Skeletal muscle cell (primary cell): ENCODE data around the gene ASPHD2.
A peak's percentile ranks its signal among the peaks of the same experiment; 100 is the strongest.
"Not testable (repeated sequence)": the region's sequence is repeated elsewhere in the genome, so short reads cannot be mapped to it uniquely, and the experiment has no call there.

ENCODE experiments used
- DNase-seq: peaks from one replicate; pipeline ENCODE4 v3.0.0-alpha.2; 2010; ENCODE audit warnings: low read depth
- H3K4me3 ChIP-seq: 2 replicates; pipeline ENCODE4 v1.5.1; 2011; ENCODE audit warnings: low read depth, mild to moderate bottlenecking, control low read depth, low read length, moderate library complexity

ASPHD2 gene, protein sequence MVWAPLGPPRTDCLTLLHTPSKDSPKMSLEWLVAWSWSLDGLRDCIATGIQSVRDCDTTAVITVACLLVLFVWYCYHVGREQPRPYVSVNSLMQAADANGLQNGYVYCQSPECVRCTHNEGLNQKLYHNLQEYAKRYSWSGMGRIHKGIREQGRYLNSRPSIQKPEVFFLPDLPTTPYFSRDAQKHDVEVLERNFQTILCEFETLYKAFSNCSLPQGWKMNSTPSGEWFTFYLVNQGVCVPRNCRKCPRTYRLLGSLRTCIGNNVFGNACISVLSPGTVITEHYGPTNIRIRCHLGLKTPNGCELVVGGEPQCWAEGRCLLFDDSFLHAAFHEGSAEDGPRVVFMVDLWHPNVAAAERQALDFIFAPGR

DNA sequence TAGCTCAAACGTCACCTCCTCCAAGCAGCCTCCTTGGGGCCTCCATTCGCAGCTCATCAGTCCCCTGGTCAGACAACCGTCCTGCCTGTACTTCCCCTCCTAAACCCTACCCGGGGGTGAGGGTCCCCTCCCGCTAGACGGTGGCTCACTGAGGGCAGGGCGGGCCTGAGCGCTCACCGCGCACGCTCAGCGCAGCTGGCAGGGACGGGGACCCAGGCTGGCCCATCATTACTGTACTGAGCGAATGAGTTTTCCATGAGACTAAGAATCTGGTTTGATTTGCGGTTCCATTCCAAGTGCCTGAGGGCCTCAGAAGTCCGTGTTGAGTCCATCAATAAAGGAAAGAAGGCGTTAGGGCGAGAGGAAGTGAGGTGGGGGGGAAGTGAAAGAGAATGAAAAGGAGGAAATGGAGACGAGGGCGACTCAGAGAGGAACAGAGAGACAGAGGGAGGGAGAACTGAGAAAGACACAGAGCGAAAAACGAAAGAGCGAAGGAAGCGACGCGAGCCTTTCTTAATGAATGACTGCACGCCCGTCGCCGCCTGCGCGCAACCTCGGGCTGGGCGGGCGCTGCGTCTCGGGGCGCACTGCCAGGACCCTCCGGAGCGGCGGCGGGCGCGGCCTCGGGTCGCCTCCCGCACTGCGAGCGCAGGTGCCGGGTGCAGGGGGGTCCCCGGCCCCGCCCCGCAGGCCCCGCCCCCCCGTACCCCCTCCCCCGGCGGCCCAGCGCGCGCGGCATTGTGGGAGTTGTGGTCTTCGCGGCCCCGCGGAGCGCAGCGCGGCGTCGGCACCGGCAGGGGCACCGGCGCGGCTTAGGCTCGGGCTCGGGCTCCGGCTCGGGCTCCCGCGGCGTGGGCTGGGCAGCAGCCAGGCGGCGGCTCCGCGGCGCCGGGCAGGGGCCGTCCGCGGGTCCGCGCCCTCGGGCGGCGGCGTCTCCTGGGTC lies at the start of gene ASPHD2:
TSS of gene ASPHD2 (plus strand) at position 746 of the 943 bp plus-strand sequence. CDS start 4,356 bp downstream, outside the sequence.
- peak within 1 kb of the TSS; percentile 52 for H3K4me3 ChIP-seq

DNA sequence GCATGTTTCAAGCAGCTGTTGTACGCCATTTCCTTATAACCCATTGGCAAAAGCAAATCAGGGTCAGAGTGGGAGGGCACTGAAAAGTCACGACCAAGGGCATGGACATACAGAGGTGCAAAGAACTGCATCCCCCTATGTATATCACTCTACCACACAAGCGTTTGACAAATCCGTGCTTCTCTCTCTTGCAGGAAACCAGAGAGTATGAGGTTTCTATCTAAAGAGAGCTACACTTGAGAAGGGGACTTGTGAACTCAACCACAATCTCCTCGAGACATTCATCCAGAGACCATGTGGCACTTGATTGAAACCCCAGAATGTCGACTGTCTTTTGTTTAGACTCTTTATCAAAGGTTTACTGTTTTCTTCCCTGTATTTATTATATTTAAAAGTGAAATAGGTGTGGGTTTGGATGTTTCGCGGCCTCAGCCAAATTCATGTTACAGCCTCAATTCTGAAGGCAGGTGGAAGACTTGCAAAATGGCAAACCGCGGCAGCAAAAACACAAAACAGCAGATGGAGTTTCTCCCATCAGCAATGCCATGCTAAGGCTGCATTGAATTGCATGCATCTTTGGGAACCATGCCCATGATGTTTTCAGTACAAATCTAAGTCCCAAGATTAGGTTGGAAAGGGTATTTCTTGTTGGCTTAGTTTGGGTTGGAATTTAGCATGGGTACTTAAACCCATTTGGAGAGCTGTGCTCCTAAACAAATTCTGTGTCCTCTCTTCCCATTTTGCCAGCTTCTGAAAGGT lies 48.8 kb upstream of the ASPHD2 start:
- H3K4me3 ChIP-seq = no peak overlapping the region
- DNase-seq = no peak

More for the DNA sequence above, at the start of gene ASPHD2:
- DNase-seq = no peak

GRCh38 chr22:26382782-26383181 lies 46.3 kb upstream of the ASPHD2 start:
- no peak for DNase-seq
- H3K4me3 ChIP-seq = no peak overlapping the region

GRCh38 chr22:26383968-26384556 lies 45.0 kb upstream of the ASPHD2 start:
- DNase-seq = no peak
- no peak overlapping the region for H3K4me3 ChIP-seq

- DNase-seq = no peak
- no peak overlapping the region for H3K4me3 ChIP-seq
Observed at GRCh38 chr22:26385164-26385563, 43.9 kb upstream of the ASPHD2 start.

DNA sequence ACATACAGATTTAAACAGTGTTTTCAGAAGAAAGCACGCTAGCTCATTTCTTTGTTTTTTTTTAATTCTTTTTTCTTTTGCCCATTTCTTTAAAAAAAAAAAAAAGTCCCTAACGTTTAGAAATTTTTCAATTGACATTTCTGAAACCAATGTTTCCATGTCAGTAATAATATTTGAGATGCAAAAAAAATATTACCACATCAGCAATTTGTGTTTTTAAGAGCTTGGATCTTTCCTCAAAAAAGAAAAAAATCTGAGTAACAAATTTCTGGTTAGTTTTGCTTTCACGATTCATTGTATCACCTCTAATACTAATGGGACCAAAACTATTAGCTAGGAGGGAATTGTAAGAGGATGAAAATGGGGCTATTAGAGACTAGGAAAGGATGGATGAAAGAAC lies 39.9 kb upstream of the ASPHD2 start:
- no peak for DNase-seq

DNA sequence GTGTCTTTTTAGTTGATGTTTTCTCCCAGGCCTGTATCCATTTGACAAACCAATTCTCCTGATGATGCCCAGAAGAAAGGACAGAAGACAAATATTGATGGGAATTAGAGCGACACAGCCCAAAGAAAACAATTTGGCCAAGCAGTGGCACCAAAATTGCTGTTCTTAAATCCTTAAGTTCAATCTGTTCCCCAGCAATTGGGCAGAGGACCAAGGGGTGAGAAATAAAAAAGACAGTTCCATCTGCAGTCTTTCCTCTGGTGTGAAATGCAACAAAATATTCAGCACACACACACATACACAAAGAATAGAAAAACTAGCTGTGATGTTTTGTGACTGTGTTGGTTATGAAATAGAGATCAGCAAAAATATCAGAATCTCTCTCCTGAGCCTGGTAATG lies 38.0 kb upstream of the ASPHD2 start:
- no peak overlapping the region for H3K4me3 ChIP-seq
- no peak for DNase-seq

More for the DNA sequence above, 39.9 kb upstream of the ASPHD2 start:
- no peak overlapping the region for H3K4me3 ChIP-seq

DNA sequence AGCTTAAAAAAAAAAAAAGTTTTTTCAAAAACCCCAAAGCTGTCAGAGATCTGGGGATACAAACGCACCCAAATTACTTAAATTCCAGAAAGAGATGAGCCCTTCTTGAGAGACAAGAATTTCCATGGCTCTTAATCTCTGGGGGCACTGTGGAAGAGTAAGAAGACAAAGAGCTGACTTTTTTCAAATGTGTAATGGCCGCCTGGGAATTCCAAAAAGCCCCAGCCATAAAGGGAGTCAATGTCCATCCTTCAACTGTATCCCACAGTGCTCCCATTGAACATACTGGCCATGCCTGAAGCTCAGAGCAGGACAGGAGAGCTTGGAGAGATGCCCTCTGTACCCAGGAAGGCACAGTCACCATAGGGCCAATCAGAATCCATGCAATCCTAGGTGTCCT lies 37.4 kb upstream of the ASPHD2 start:
- no peak for DNase-seq
- H3K4me3 ChIP-seq = no peak overlapping the region

DNA sequence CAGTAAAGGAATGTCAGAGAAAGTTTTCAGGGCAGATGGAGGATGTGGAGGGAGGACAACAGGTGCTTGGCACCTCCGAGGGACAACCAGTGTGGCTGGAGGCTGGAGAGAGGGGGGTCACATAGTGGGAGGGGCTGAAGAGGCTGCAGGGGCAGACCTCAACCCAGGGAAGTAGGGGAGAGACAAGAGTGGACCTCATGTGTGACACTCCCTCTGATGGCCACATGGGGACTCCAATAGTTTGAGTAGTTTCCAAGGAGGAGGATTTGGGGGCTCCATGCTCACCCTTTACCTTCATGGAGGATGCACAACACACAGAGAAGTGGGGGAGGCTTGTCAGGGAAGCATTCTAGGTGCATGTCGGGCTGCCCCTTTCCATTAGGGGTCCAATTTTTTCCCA lies 35.1 kb upstream of the ASPHD2 start:
- H3K4me3 ChIP-seq = no peak overlapping the region
- no peak for DNase-seq

- DNase-seq = no peak
Observed at GRCh38 chr22:26394777-26395176, 34.3 kb upstream of the ASPHD2 start.

DNA sequence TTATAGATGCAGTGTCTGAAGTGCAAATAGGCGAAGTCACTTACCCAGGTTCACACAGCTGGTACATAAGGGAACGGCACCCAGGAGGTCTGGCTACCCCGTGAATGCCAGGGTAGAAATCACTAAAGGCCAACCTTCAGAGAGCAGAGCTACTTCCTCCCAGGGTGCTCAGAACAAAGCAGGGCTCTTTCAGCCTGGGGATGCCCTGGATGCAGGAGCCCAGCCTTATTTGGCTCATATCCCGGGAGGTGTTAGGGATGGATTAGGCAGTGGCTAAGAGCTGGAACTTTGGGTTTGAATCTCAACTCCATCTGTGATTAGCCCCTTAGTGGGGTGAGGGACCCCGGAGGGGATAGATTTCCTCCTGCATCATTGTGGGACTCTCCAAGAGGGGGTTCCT lies 33.1 kb upstream of the ASPHD2 start:
- DNase-seq = no peak
- H3K4me3 ChIP-seq = no peak overlapping the region

More at GRCh38 chr22:26394777-26395176, 34.3 kb upstream of the ASPHD2 start:
- H3K4me3 ChIP-seq = no peak overlapping the region

DNA sequence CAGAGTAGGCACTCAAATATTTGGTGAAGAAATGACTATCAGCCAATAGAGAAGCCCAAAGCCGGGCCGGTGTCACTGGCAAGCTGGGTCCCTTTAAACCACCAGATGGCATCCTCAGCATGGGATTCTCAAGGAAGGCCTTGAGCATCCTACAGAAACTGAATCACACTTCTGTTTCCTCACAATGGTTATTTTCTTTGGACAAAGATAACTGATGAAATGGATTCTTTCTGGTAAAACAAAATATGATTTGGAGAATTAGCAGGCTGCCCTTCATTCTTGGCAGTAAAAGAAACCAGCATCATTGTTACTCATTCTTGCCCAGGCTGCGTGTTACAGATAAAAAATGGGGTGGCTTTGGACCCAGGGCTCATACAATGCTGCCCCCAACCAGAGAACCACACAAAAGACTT lies 30.3 kb upstream of the ASPHD2 start:
- peak; percentile 38 for DNase-seq
- H3K4me3 ChIP-seq = no peak overlapping the region

DNA sequence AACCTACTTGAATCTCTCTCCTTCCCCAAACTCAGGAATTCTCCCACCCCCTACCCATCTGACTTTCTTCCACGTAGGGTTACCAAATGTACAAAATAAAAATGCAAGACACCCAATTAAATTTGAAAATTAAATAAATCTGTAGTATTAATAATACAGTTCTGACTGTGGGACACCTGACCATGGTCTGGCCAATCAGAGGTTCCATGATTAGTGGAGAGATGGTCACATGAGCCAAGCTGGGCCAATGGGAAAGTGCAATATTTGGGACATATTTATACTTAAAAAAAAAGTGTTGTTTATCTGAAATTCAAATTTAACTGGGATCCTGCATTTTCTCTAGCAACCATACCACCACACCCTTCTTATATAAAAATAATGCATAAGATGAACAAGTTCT lies 29.8 kb upstream of the ASPHD2 start:
- DNase-seq = no peak
- no peak overlapping the region for H3K4me3 ChIP-seq

DNA sequence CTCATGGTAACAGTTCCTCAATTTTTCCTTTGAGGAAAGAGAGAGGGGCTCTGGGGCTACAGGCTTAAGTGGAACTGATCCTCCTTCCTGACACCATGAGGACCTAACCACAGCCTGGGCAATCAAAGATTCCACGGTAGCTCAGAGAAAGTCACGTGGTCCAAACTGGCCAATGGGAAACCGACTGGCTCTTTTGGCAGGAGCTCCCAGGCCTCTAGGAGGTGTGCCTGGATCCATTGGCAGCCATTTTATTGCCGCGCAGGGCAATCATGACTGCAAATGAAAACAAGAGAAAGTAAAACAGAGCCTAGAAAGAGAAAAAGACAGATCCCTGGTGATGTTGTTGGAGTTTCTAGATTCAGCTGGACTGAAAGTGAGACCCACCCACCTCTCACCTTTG lies 27.3 kb upstream of the ASPHD2 start:
- DNase-seq = no peak
- no peak overlapping the region for H3K4me3 ChIP-seq

- no peak overlapping the region for H3K4me3 ChIP-seq
- no peak for DNase-seq
Observed at GRCh38 chr22:26404851-26405421, 24.1 kb upstream of the ASPHD2 start.

GRCh38 chr22:26406118-26406517 lies 22.9 kb upstream of the ASPHD2 start:
- no peak overlapping the region for H3K4me3 ChIP-seq
- DNase-seq = peak; percentile 38

GRCh38 chr22:26408562-26409220 lies 20.4 kb upstream of the ASPHD2 start:
- not testable (repeated sequence) for DNase-seq, H3K4me3 ChIP-seq

DNA sequence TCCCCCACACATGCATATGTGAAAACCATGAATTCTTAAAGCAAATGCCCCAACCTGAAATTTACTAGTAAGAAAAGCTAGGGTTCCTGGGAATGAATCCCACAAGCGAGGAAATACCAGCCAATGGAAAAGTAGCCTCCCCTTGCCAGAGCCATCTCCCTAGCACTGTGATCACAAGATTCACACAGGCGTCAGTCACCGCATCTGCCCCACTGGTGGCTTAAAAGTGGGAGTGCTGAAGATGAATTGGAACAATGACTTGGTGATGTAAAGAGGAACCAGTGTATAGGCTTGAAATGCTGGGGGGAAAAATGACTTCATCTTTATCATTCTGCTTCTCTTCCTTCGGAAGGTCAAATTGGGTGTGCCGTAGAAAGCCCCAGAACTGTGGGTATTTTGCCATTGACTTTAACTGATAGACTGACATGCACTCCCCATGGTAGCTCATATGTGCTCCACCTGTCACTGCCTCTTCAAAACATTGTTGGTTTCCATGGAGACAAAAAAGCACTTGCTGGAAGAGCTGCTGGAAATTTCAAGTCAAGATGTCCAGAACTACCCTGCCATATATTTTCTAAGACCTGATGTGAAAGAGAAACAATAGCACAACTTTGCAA lies 19.2 kb upstream of the ASPHD2 start:
- no peak for DNase-seq
- H3K4me3 ChIP-seq = no peak overlapping the region
